Measurements from ENCODE around the gene FAM168A.

Gene FAM168A

GRCh38 chr11:73390601-73391565 lies 207.0 kb downstream of the FAM168A start:
- DNase-seq = no peak
- in situ Hi-C loops (cut with HindIII; ENCODE audit: low pct_ligation_motif_present, low pct_unique_long_range_greater_than_20kb, low sequenced_read_pairs) = no loop called here

- in situ Hi-C loops (cut with HindIII; ENCODE audit: low pct_ligation_motif_present, low pct_unique_long_range_greater_than_20kb, low sequenced_read_pairs) = no loop called here
Measured at GRCh38 chr11:73389916-73390315, 208.0 kb downstream of the FAM168A start.

GRCh38 chr11:73389134-73389525 lies 208.8 kb downstream of the FAM168A start:
- in situ Hi-C loops (cut with HindIII; ENCODE audit: low pct_ligation_motif_present, low pct_unique_long_range_greater_than_20kb, low sequenced_read_pairs) = no loop called here
- peak; percentile 28 for DNase-seq

More at GRCh38 chr11:73389916-73390315, 208.0 kb downstream of the FAM168A start:
- DNase-seq = no peak

- in situ Hi-C loops (cut with HindIII; ENCODE audit: low pct_ligation_motif_present, low pct_unique_long_range_greater_than_20kb, low sequenced_read_pairs) = no loop called here
- no peak for DNase-seq
Measured at GRCh38 chr11:73388265-73389133, 209.4 kb downstream of the FAM168A start.

GRCh38 chr11:73387594-73388264 lies 210.2 kb downstream of the FAM168A start:
- DNase-seq = no peak
- in situ Hi-C loops (cut with HindIII; ENCODE audit: low pct_ligation_motif_present, low pct_unique_long_range_greater_than_20kb, low sequenced_read_pairs) = no loop called here

GRCh38 chr11:73386546-73386945 lies 211.4 kb downstream of the FAM168A start:
- DNase-seq = no peak
- in situ Hi-C loops (cut with HindIII; ENCODE audit: low pct_ligation_motif_present, low pct_unique_long_range_greater_than_20kb, low sequenced_read_pairs) = no loop called here

- in situ Hi-C loops (cut with HindIII; ENCODE audit: low pct_ligation_motif_present, low pct_unique_long_range_greater_than_20kb, low sequenced_read_pairs) = no loop called here
- no peak for DNase-seq
Measured at GRCh38 chr11:73386016-73386415, 211.9 kb downstream of the FAM168A start.

GRCh38 chr11:73384872-73385689 lies 212.8 kb downstream of the FAM168A start:
- DNase-seq = no peak
- in situ Hi-C loops (cut with HindIII; ENCODE audit: low pct_ligation_motif_present, low pct_unique_long_range_greater_than_20kb, low sequenced_read_pairs) = no loop called here

GRCh38 chr11:73384531-73384871 lies 213.4 kb downstream of the FAM168A start:
- in situ Hi-C loops (cut with HindIII; ENCODE audit: low pct_ligation_motif_present, low pct_unique_long_range_greater_than_20kb, low sequenced_read_pairs) = no loop called here
- no peak for DNase-seq

- in situ Hi-C loops (cut with HindIII; ENCODE audit: low pct_ligation_motif_present, low pct_unique_long_range_greater_than_20kb, low sequenced_read_pairs) = no loop called here
- DNase-seq = no peak
Measured at GRCh38 chr11:73384125-73384441, 213.8 kb downstream of the FAM168A start.

- in situ Hi-C loops (cut with HindIII; ENCODE audit: low pct_ligation_motif_present, low pct_unique_long_range_greater_than_20kb, low sequenced_read_pairs) = no loop called here
- DNase-seq = no peak
Measured at GRCh38 chr11:73383249-73384124, 214.4 kb downstream of the FAM168A start.

GRCh38 chr11:73382747-73383146 lies 215.2 kb downstream of the FAM168A start:
- in situ Hi-C loops (cut with HindIII; ENCODE audit: low pct_ligation_motif_present, low pct_unique_long_range_greater_than_20kb, low sequenced_read_pairs) = no loop called here
- DNase-seq = no peak

- in situ Hi-C loops (cut with HindIII; ENCODE audit: low pct_ligation_motif_present, low pct_unique_long_range_greater_than_20kb, low sequenced_read_pairs) = no loop called here
Measured at GRCh38 chr11:73382183-73382582, 215.7 kb downstream of the FAM168A start.

GRCh38 chr11:73381589-73381988 lies 216.3 kb downstream of the FAM168A start:
- in situ Hi-C loops (cut with HindIII; ENCODE audit: low pct_ligation_motif_present, low pct_unique_long_range_greater_than_20kb, low sequenced_read_pairs) = no loop called here
- no peak for DNase-seq

More at GRCh38 chr11:73382183-73382582, 215.7 kb downstream of the FAM168A start:
- no peak for DNase-seq

GRCh38 chr11:73380897-73381410 lies 217.0 kb downstream of the FAM168A start:
- in situ Hi-C loops (cut with HindIII; ENCODE audit: low pct_ligation_motif_present, low pct_unique_long_range_greater_than_20kb, low sequenced_read_pairs) = no loop called here

GRCh38 chr11:73380331-73380730 lies 217.6 kb downstream of the FAM168A start:
- in situ Hi-C loops (cut with HindIII; ENCODE audit: low pct_ligation_motif_present, low pct_unique_long_range_greater_than_20kb, low sequenced_read_pairs) = no loop called here
- DNase-seq = no peak

More at GRCh38 chr11:73380897-73381410, 217.0 kb downstream of the FAM168A start:
- no peak for DNase-seq

All from ACHN (cell line).